VCaP (cell line): ENCODE results near the gene C10orf53.

ENCODE experiments used
- H3K27ac ChIP-seq: fragments of 450-650 bp; 2 replicates; pipeline ENCODE4 v1.5.1; 2017
- TF ChIP-seq, protein P1 (sequence below): fragments of 450-650 bp; conservative IDR thresholded peaks from 2 replicates; pipeline ENCODE4 v1.5.1; 2017; ENCODE audit warnings: mild to moderate bottlenecking, moderate library complexity

Gene C10orf53

DNA sequence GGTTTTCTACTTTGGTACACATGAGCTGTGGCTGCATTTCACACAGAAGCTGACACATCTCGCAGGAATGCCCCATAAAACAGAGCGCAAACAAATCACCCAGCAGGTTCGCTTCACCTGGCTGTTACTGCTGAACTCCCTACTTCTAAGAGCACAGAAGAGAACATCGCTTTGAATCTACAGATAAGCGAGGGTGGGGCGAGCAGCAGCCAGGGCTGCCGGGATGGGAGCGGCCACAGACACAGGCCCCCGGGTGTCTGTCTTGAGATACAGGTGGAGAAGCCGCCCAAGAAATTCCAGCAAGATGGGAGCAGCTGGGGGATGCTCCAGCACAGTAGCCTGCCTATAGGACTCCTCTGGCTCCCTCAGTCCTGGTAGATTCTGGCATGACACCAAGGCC lies 55.2 kb downstream of the C10orf53 start:
- TF ChIP-seq, protein P1, sequence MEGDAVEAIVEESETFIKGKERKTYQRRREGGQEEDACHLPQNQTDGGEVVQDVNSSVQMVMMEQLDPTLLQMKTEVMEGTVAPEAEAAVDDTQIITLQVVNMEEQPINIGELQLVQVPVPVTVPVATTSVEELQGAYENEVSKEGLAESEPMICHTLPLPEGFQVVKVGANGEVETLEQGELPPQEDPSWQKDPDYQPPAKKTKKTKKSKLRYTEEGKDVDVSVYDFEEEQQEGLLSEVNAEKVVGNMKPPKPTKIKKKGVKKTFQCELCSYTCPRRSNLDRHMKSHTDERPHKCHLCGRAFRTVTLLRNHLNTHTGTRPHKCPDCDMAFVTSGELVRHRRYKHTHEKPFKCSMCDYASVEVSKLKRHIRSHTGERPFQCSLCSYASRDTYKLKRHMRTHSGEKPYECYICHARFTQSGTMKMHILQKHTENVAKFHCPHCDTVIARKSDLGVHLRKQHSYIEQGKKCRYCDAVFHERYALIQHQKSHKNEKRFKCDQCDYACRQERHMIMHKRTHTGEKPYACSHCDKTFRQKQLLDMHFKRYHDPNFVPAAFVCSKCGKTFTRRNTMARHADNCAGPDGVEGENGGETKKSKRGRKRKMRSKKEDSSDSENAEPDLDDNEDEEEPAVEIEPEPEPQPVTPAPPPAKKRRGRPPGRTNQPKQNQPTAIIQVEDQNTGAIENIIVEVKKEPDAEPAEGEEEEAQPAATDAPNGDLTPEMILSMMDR: no peak
- H3K27ac ChIP-seq: peak overlapping the region; percentile 81

DNA sequence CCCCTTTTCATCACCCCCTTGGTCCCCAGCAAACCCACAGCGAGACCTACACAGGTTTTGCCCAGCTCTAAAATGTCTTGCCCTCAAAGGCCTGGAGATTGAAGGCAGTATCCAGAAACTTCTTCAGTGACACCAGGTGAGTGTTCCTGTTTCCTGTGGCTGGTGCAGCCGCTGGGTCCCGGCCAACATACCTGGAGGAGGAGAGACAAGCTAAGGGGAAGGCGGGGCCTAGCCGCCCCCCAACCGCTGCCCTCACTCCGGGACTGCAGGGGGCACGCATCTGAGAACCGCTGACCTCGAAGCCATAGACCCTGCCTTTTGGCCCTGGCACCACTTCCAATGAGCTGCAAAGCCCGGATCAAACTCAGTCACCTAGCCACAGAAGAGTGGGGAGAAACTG lies 55.7 kb downstream of the C10orf53 start:
- TF ChIP-seq, protein P1: no peak
- H3K27ac ChIP-seq: peak overlapping the region; percentile 81

DNA sequence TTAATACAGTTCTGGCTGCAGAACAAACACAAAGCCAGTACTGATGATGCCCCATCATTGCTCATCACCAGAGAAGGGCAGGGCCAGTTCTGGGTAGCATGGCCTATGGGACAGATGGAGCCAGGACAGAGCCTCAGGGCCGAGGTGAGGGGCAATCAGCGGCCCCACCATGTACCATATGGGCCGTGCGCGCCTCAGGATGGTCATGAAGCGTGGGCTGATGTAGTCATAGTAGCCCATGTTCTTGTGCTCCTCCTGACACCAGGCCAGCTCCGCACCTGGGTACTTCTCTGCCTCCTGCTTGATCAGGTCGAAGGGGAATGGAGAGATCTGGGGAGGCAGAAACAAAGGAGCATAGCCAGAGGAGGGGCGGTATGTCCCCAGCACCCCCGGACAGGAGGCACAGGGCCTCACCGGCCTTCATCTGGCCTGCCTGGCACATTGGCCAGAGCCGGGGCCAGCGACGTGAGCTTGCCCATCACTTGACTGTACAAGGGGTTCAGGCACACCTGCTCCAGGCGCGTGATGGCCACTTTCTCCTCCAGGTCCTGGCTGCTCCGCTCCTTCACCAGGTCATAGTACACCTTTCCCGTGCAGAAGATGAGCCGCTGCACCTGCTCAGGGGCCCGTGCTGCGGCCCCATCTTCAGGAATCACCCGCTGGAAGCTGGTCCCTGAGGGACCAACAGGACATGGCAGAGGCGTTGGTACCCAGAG lies 56.6 kb downstream of the C10orf53 start:
- H3K27ac ChIP-seq: peak overlapping the region; percentile 81
- TF ChIP-seq, protein P1: no peak

DNA sequence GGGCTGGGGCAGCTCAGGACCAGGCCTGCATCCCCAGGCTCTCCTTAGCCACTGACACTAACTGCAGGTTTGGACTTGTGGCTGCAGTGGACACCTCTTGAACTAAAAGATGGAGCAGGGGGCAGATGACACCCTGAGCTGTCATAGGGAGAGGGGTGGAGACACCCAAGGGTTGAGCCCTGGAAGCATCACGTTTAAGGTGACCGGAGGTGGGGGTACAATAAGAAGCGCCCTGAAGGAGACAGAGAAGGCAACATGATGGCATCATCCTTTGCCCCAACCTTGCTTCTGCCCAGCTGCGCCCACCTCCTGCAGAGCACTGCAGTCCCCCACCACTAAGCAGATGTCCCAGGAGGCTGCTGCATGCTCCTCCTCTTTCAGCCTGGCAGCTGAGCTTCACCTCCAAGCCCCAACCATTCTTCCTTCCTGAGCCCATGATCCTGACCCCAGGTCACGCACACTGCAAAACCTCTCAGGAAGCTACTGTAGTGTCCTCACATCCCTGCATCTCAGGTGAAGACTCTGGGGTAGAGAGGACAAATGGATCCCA lies 57.2 kb downstream of the C10orf53 start:
- peak overlapping the region; percentile 81 for H3K27ac ChIP-seq
- TF ChIP-seq, protein P1: no peak

DNA sequence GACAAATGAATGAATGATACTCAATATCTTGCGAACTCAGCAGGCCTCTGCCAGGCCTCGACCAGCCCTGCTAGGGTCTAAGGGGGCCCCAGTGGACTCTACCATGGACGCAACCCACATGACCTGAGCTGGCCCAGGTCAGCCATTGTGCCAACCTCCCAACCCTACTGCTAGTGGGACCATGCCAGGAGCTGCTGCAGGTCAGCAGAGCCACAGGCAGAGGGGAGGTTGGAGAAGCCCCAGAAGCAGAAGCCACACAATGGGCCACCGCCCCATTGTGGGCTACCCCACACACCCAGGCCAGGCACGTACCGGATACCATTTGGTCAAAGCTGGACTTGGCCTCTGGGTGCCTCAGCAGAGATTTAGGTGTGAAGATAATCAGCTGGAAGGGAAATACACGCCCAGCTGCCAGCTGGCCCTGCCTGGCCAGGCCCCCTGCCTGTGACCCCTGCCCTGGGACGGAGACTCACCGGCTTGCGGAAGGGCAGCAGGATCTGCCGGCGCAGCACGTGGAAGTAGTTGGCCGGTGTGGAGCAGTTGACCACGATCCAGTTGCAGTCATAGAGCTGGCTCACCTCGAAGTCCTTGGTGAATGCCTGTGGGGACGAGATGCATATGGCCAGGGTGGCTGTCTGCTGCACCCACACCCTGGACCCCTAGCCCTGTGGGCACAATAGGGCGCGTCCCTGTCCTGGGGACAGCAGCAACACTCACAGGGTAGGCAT lies 58.2 kb downstream of the C10orf53 start:
- TF ChIP-seq, protein P1: no peak
- no peak overlapping the region for H3K27ac ChIP-seq

DNA sequence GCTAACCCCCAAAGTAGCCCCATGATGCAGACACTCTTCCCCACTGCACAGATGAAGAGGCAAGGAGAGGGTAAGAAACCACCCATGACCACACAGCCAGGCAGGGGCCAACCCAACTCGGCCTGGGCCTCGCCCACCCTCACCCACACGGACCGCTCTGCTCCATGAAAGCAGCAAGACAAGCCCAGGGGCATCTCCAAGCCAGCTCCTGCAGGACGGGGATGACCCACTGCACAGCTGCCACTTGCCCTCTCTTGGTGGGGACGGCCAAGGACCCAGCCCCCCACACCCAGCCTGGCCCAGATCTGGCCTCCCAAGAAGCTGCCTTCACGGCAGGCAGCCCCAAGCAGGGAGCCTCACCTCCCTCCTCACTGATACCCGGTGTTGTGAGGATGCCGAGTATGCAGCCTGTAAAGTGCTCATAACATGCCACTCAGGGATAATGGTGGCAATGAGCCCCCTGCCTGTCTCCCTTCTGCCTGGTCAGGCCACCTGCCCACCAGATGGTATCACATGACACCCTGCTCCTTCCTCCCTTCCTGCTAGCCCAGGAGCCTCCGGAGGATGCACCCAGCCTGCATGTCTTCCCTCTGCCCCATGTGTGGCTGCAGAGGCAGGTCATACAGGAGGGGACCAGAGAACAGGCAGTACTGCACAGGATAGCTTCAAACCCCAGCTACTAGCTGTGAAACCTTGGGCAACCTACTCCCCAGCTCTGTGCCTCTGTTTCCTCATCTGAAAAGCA lies 59.3 kb downstream of the C10orf53 start:
- H3K27ac ChIP-seq: no peak overlapping the region
- TF ChIP-seq, protein P1: no peak

DNA sequence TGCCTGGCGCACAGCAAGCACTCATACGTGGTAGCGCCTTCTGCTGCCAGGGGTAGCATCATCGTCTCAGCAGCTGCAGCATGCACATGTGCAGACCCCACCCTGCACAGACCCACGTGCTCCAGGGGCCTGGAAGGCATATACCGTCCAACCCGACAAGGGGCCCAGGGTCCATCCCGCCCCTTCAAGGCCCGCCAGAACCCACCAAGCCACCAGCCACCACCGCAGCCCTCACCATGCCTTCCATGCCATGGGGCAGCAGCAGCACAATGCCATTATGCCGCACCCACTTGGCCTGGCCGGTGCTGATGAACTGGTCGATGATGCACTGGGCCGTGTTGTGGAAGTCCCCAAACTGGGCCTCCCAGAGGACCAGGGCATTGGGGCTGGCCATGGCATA lies 60.0 kb downstream of the C10orf53 start:
- TF ChIP-seq, protein P1: no peak

More for the DNA sequence above, 60.0 kb downstream of the C10orf53 start:
- no peak overlapping the region for H3K27ac ChIP-seq
